ENCODE data around the gene PAX6.

- TF ChIP-seq CTCF (IDR thresholded peaks at IDR 0.05), result no peak
- TF ChIP-seq POLR2A (IDR thresholded peaks at IDR 0.05), result no peak
Observed at GRCh38 chr11:31821766-31822165, 10.6 kb upstream of the PAX6 start.

All from sigmoid colon (tissue), 3 donors.